ENCODE data around the gene RSRC2. TPM values are rescaled to one million over a fixed set of nuclear protein-coding genes. Genes with fewer than 3 reads are reported as not detected.
"Not testable (repeated sequence)": the region's sequence is repeated elsewhere in the genome, so short reads cannot be mapped to it uniquely, and the experiment has no call there.

The RSRC2 gene
- total RNA-seq, 1 experiment from 2014 or later: 68.7 TPM

GRCh38 chr12:122493222-122493621 is 33.5 kb downstream of the RSRC2 start:
- H3K9me3 ChIP-seq (ENCODE audit: control insufficient read depth in 1 of 2, insufficient read depth in 1 of 2, low read depth in 1 of 2, low read length in 2 of 2); intact Hi-C loops (cut with micrococcal nuclease); H4K20me1 ChIP-seq (ENCODE audit: insufficient read depth); H3K4me2 ChIP-seq (ENCODE audit: low read length); DNase-seq (ENCODE audit: low read depth, low spot score); H2AFZ ChIP-seq (ENCODE audit: low read depth, low read length, poor library complexity, severe bottlenecking); H3K9me2 ChIP-seq (ENCODE audit: insufficient read depth); H3K4me1 ChIP-seq (ENCODE audit: control insufficient read depth in 1 of 2, insufficient read depth in 2 of 2, low read length in 2 of 2); ATAC-seq; H3K27me3 ChIP-seq (ENCODE audit: insufficient read depth, low read length); POLR2A ChIA-PET; H3K9ac ChIP-seq (ENCODE audit: low read length); CTCF ChIA-PET; H3K4me3 ChIP-seq (replicated peaks in 1 of 2; ENCODE audit: low read depth in 1 of 2, low read length in 2 of 2); H3K27ac ChIP-seq (ENCODE audit: low read depth, low read length); RAD21 ChIA-PET (ENCODE audit: low non-redundant PET in 1 of 2, low total read pairs in 2 of 2, uncharacterized antibody in 2 of 2, unreplicated experiment in 2 of 2); BruUV-seq (replicated peaks): not testable (repeated sequence)
- H3K36me3 ChIP-seq (ENCODE audit: control insufficient read depth in 1 of 2, insufficient read depth in 2 of 2, low read length in 2 of 2): peaks cover 33 to 34% of the 10 kb centered on the region in 2 experiments
- peaks cover 61% of the 10 kb centered on the region for H3K79me2 ChIP-seq (ENCODE audit: insufficient read depth, low read length)

- POLR2A ChIA-PET: interaction anchor here (1.6 kb wide), 1 partner anchor 9 kb away, joined by 3 read pairs; no protein-coding TSS in a partner anchor
- RAD21 ChIA-PET (ENCODE audit: low non-redundant PET in 1 of 2, low total read pairs in 2 of 2, uncharacterized antibody in 2 of 2, unreplicated experiment in 2 of 2): interaction anchor here in 1 of 2 experiments (0.7 kb wide), 1 partner anchor 236 kb away, joined by 3 read pairs; no protein-coding TSS in a partner anchor
- no peak for DNase-seq (ENCODE audit: low read depth, low spot score)
- CTCF ChIA-PET: interaction anchor here (0.9 kb wide), 1 partner anchor 20 kb away, joined by 3 read pairs; no protein-coding TSS in a partner anchor
- Histone ChIP-seq H3K9me3 (ENCODE audit: control insufficient read depth in 1 of 2, insufficient read depth in 1 of 2, low read depth in 1 of 2, low read length in 2 of 2) (no peaks in the 10 kb centered on the region), H2AFZ (ENCODE audit: low read depth, low read length, poor library complexity, severe bottlenecking) (no peak overlapping the region), H3K27me3 (ENCODE audit: insufficient read depth, low read length) (no peaks in the 10 kb centered on the region), H3K4me1 (ENCODE audit: control insufficient read depth in 1 of 2, insufficient read depth in 2 of 2, low read length in 2 of 2) (no peaks in the 10 kb centered on the region), H3K9me2 (ENCODE audit: insufficient read depth) (no peaks in the 10 kb centered on the region), H3K79me2 (ENCODE audit: insufficient read depth, low read length) (peaks cover 49% of the 10 kb centered on the region), H3K4me3 (replicated peaks in 1 of 2; ENCODE audit: low read depth in 1 of 2, low read length in 2 of 2) (no peak overlapping the region), H3K9ac (ENCODE audit: low read length) (no peak overlapping the region), H4K20me1 (ENCODE audit: insufficient read depth) (no peaks in the 10 kb centered on the region), H3K27ac (ENCODE audit: low read depth, low read length) (no peak overlapping the region), H3K4me2 (ENCODE audit: low read length) (no peak overlapping the region), H3K36me3 (ENCODE audit: control insufficient read depth in 1 of 2, insufficient read depth in 2 of 2, low read length in 2 of 2) (peaks cover 41 to 44% of the 10 kb centered on the region in 2 experiments)
- no peak for ATAC-seq
- intact Hi-C loops (cut with micrococcal nuclease): no loop called here
- no TSS peak for BruUV-seq (replicated peaks)
- TF ChIP-seq ZBTB33 (IDR thresholded peaks at IDR 0.05; ENCODE audit: extremely low read depth, insufficient replicate concordance, low read length): no peak
- no peak for TF ChIP-seq EZH2 (IDR thresholded peaks at IDR 0.05)
- no peak for TF ChIP-seq SIN3A (IDR thresholded peaks at IDR 0.05; ENCODE audit: low read depth)
- no peak for TF ChIP-seq CEBPB (IDR thresholded peaks at IDR 0.05; ENCODE audit: low read depth)
- no peak for TF ChIP-seq POLR2AphosphoS5 (IDR thresholded peaks at IDR 0.05; ENCODE audit: low read depth, low read length)
- TF ChIP-seq ZNF274 (IDR thresholded peaks at IDR 0.05; ENCODE audit: low read depth, low read length): no peak
- no peak for TF ChIP-seq EGR1 (IDR thresholded peaks at IDR 0.05; ENCODE audit: low read depth)
- no peak for TF ChIP-seq CBX3 (IDR thresholded peaks at IDR 0.05; ENCODE audit: low read depth)
- TF ChIP-seq TCF7L2 (IDR thresholded peaks at IDR 0.05; ENCODE audit: borderline replicate concordance, extremely low read depth, insufficient read depth, insufficient read length): no peak
- no peak for TF ChIP-seq RAD21 (IDR thresholded peaks at IDR 0.05; ENCODE audit: low read depth)
- no peak for TF ChIP-seq EZH2phosphoT487 (IDR thresholded peaks at IDR 0.05; ENCODE audit: borderline replicate concordance)
- no peak for TF ChIP-seq POLR2A (IDR thresholded peaks at IDR 0.05; ENCODE audit: borderline replicate concordance, extremely low read depth, insufficient read depth, insufficient read length)
- no peak for TF ChIP-seq REST (IDR thresholded peaks at IDR 0.05; ENCODE audit: low read depth)
- TF ChIP-seq YY1 (IDR thresholded peaks at IDR 0.05; ENCODE audit: extremely low read depth, insufficient replicate concordance, low read depth, low read length): no peak
- TF ChIP-seq ELF1 (IDR thresholded peaks at IDR 0.05; ENCODE audit: borderline replicate concordance, low read depth): no peak
- TF ChIP-seq ZFX (IDR thresholded peaks at IDR 0.05): no peak
- no peak for TF ChIP-seq SRF (IDR thresholded peaks at IDR 0.05; ENCODE audit: low read depth)
Measured at GRCh38 chr12:122491991-122492390, 34.7 kb downstream of the RSRC2 start.
